A673 (cell line): ENCODE measurements around the gene FAM25A. TPM values are rescaled to one million over a fixed set of nuclear protein-coding genes. Genes with fewer than 3 reads are reported as not detected.

Experiments used
- BruUV-seq: library from RNA; stranded (reverse); fragments of 400-500 nt; replicated peaks from 2 replicates; lab custom pipeline; 2021; lab: Mats Ljungman, UMichigan
- CTCF ChIA-PET: fragments of 300-600 bp; sonication (Branson Sonifier 250); formaldehyde crosslinking; loops from one replicate; lab custom pipeline; 2022; ENCODE audit warnings: antibody characterized with exemption; lab: Charles Lee
- POLR2A ChIA-PET: fragments of 300-600 bp; sonication (Branson Sonifier 250); formaldehyde crosslinking; loops from one replicate; lab custom pipeline; 2022; ENCODE audit warnings: antibody characterized with exemption; ENCODE audit not compliant: low non-redundant PET; lab: Charles Lee
- DNase-seq: peaks from one replicate; pipeline ENCODE4 v3.0.0-alpha.2; 2015; ENCODE audit warnings: low spot score
- H3K27ac ChIP-seq: fragments of 200-600 bp; sonication (generic); 2 replicates; pipeline ENCODE4 v1.5.1; 2016; ENCODE audit warnings: mixed run types, low read depth, mild to moderate bottlenecking, mixed read lengths, antibody characterized with exemption, low read length; ENCODE audit not compliant: poor library complexity, severe bottlenecking
- H3K27me3 ChIP-seq: fragments of 200-600 bp; sonication (generic); replicated peaks from 2 replicates; pipeline ENCODE4 v1.6.1; 2017; ENCODE audit warnings: mixed run types, low read depth, mild to moderate bottlenecking, mixed read lengths, antibody characterized with exemption, low read length; ENCODE audit not compliant: insufficient read depth, poor library complexity
- H3K36me3 ChIP-seq: fragments of 200-600 bp; sonication (generic); 2 replicates; pipeline ENCODE4 v1.6.1; 2016; ENCODE audit warnings: mixed run types, mild to moderate bottlenecking, mixed read lengths, antibody characterized with exemption, low read length; ENCODE audit not compliant: insufficient read depth, poor library complexity, severe bottlenecking
- H3K4me1 ChIP-seq: fragments of 200-600 bp; sonication (generic); 2 replicates; pipeline ENCODE4 v1.6.1; 2017; ENCODE audit warnings: mixed run types, mild to moderate bottlenecking, mixed read lengths, antibody characterized with exemption, low read length; ENCODE audit not compliant: insufficient read depth, poor library complexity, severe bottlenecking
- H3K4me3 ChIP-seq: fragments of 200-600 bp; sonication (generic); 2 replicates; pipeline ENCODE4 v1.5.1; 2016; ENCODE audit warnings: low read depth, mixed run types, mild to moderate bottlenecking, mixed read lengths, low read length; ENCODE audit not compliant: poor library complexity, severe bottlenecking
- H3K9me3 ChIP-seq: fragments of 200-600 bp; sonication (generic); 2 replicates; pipeline ENCODE4 v1.6.1; 2016; ENCODE audit warnings: mixed run types, low read depth, mild to moderate bottlenecking, mixed read lengths, antibody characterized with exemption, low read length; ENCODE audit not compliant: poor library complexity, severe bottlenecking
- EZH2 ChIP-seq: fragments of 200-600 bp; sonication (generic); IDR thresholded peaks from 2 replicates; pipeline ENCODE4 v1.6.1; 2017; ENCODE audit warnings: borderline replicate concordance, low read depth, mild to moderate bottlenecking, mixed read lengths, antibody characterized with exemption, low read length; ENCODE audit not compliant: poor library complexity, severe bottlenecking
- intact Hi-C: fragments of 100-400 bp; cut with micrococcal nuclease; formaldehyde crosslinking; loops from one replicate; pipeline ENCODE4 v1.10.0; 2022; ENCODE audit not compliant: unreplicated experiment
- total RNA-seq: library from RNA; stranded (reverse); gene quantifications from 2 replicates; pipeline ENCODE4 v1.2.3, GENCODE V29; 2021
- TF ChIP-seq, protein P1 (sequence below): fragments of 300-800, 200-600 bp; sonication (generic); conservative IDR thresholded peaks from 2 replicates; pipeline ENCODE4 v1.5.1; 2017; ENCODE audit warnings: low read depth, mild to moderate bottlenecking, antibody characterized with exemption, low read length, moderate library complexity, mixed read lengths

Gene FAM25A
- total RNA-seq, 1 experiment from 2014 or later: not detected

DNA sequence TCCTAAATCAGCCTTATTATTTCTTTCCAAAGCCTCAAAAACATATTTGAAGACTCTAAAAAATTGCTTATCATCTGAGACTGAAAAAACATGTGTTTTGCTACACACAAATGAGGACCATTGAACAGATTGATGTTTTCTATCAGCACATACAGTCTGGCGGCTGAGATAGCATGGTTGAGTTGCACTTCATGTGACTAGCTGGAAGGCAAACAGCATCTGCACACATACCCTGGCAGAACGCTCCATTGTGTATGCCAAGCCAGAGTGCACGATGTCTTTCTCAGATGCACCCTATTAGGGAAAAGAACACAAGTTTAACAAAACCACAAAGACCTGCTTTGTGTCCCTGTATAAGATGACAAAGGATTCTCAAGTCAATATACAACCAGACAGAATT lies 33.0 kb downstream of the FAM25A start:
- CTCF ChIA-PET: no interaction called here
- intact Hi-C loops: no loop called here
- no TSS peak for BruUV-seq
- Histone ChIP-seq H3K27me3 (no peaks in the 10 kb centered on the region), H3K36me3 (peaks cover 72% of the 10 kb centered on the region), H3K9me3 (no peaks in the 10 kb centered on the region), H3K27ac (no peak overlapping the region), H3K4me3 (no peak overlapping the region), H3K4me1 (peaks cover 37% of the 10 kb centered on the region)
- no peak for TF ChIP-seq EZH2
- TF ChIP-seq, protein P1, sequence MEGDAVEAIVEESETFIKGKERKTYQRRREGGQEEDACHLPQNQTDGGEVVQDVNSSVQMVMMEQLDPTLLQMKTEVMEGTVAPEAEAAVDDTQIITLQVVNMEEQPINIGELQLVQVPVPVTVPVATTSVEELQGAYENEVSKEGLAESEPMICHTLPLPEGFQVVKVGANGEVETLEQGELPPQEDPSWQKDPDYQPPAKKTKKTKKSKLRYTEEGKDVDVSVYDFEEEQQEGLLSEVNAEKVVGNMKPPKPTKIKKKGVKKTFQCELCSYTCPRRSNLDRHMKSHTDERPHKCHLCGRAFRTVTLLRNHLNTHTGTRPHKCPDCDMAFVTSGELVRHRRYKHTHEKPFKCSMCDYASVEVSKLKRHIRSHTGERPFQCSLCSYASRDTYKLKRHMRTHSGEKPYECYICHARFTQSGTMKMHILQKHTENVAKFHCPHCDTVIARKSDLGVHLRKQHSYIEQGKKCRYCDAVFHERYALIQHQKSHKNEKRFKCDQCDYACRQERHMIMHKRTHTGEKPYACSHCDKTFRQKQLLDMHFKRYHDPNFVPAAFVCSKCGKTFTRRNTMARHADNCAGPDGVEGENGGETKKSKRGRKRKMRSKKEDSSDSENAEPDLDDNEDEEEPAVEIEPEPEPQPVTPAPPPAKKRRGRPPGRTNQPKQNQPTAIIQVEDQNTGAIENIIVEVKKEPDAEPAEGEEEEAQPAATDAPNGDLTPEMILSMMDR: no peak
- no peak for DNase-seq
- POLR2A ChIA-PET: no interaction called here

DNA sequence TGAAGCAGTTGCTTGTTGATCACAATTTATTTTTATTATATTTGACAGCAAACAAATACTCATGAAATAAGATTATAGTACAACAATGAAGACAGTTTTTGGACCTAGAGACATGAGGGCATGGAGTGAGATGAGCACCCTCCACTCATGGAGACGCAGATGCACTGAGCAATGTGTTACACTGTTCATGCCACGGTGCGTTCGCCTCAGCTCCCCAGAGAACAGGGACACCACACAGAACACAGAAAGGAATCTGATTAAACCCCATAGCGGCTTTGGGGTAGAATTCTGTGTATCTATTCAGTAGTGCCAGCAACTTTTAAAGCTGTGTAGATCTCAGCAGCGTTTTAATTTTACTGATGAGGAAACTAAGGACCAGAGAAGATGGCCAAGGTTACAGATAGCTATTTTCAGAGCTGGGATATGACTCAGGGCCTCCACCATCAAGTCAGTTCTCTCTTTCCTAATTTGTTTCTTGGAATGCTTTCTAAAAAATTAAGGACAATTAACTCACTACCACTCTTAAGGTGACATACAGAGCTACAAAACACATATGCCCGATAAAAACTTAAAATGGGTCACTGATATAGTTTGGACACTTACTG lies 33.6 kb downstream of the FAM25A start:
- TF ChIP-seq, protein P1: no peak
- TF ChIP-seq EZH2: no peak
- no TSS peak for BruUV-seq
- intact Hi-C loops: no loop called here
- Histone ChIP-seq H3K9me3 (no peaks in the 10 kb centered on the region), H3K4me1 (peaks cover 42% of the 10 kb centered on the region), H3K36me3 (peaks cover 71% of the 10 kb centered on the region), H3K4me3 (no peak overlapping the region), H3K27ac (peak overlapping the region; percentile 42), H3K27me3 (no peaks in the 10 kb centered on the region)
- DNase-seq: no peak
- POLR2A ChIA-PET: interaction anchor here (0.6 kb wide), 1 partner anchor 9 kb away, joined by 7 read pairs; no protein-coding TSS in a partner anchor
- CTCF ChIA-PET: no interaction called here

DNA sequence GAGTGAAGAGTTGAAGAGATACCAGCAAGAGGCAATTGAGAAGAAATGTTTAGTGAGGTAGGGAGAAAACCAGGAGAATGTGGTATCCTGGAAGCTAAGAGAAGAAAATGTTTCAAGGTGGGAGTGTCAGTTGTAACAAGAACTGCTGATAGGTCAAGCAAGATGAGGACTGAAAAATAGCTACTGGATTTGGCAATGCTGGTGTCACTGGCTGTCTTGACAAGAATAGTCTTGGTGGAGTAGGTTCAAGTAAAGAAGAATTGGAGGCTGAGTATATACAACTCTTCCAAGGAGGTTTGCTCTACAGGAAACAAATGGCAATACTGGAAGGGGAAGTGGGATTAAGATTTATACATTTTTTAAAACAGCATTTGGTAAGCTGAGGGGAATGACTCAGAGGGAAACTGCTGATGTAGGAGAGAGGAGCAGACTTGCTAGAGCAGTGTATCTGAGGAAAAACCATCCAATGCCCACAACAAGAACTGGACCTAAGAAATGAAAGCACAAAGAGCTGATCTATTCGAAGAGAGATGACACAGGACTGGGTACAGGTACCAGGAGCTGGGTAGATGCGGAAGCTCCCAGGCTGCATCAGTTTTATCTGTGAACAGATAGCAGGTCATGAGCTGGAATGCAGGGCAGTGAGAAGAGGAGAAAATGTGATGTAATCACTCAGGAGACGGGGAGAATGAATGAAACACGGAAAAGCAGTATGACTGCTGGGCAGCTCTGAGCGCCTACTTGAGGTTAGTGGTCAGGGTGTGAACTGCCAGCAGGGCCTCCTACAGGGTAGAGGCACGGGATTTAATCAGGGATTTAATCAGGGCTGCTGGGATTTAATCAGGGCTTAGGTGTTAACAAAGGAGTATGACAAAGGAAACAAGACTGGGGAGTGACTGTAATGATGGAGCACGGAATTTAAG lies 34.5 kb downstream of the FAM25A start:
- CTCF ChIA-PET: no interaction called here
- POLR2A ChIA-PET: interaction anchor here (0.6 kb wide), 1 partner anchor 10 kb away, joined by 7 read pairs; no protein-coding TSS in a partner anchor
- H3K4me1 ChIP-seq: peaks cover 52% of the 10 kb centered on the region
- peaks cover 73% of the 10 kb centered on the region for H3K36me3 ChIP-seq
- no peaks in the 10 kb centered on the region for H3K9me3 ChIP-seq
- H3K27me3 ChIP-seq: no peaks in the 10 kb centered on the region
- no TSS peak for BruUV-seq
- no peak overlapping the region for H3K4me3 ChIP-seq
- TF ChIP-seq EZH2: no peak
- TF ChIP-seq, protein P1: 0 out of 2 replicates have a peak, but pooled peaks have one; percentile 19
- H3K27ac ChIP-seq: peak overlapping the region; percentile 42
- peak; percentile 56 for DNase-seq
- intact Hi-C loops: no loop called here
